Measurements from ENCODE around the gene CPEB4.

GRCh38 chr5:173895401-173896165 lies 7.4 kb downstream of the CPEB4 start:
- TF ChIP-seq GATA2 (IDR thresholded peaks at IDR 0.05; ENCODE audit: low read depth, low read length) (no peak), GATA3 (IDR thresholded peaks at IDR 0.05; ENCODE audit: low read depth, low read length) (no peak)

All from SH-SY5Y (cell line).